ENCODE measurements around the gene PLET1.

The PLET1 gene

GRCh38 chr11:112237451-112237850 is 23.2 kb downstream of the PLET1 start:
- DNase-seq = no peak

GRCh38 chr11:112235750-112236390 is 24.8 kb downstream of the PLET1 start:
- DNase-seq = no peak

- DNase-seq = no peak
Observed at GRCh38 chr11:112231952-112232351, 28.7 kb downstream of the PLET1 start.

- DNase-seq = no peak
Observed at GRCh38 chr11:112229746-112230433, 30.8 kb downstream of the PLET1 start.

- DNase-seq = no peak
Observed at GRCh38 chr11:112229159-112229558, 31.5 kb downstream of the PLET1 start.

- no peak for DNase-seq
Observed at GRCh38 chr11:112228706-112229105, 32.0 kb downstream of the PLET1 start.

GRCh38 chr11:112227471-112227870 is 33.2 kb downstream of the PLET1 start:
- no peak for DNase-seq

GRCh38 chr11:112226831-112227401 is 33.7 kb downstream of the PLET1 start:
- DNase-seq = no peak

GRCh38 chr11:112226062-112226830 is 34.4 kb downstream of the PLET1 start, which contains the start of gene PTS:
TSS of gene PTS (plus strand) at chr11:112226428. CDS start at chr11:112226444, 16 bp downstream.
- DNase-seq = peak; percentile 91

- DNase-seq = no peak
Observed at GRCh38 chr11:112225753-112226061, 35.0 kb downstream of the PLET1 start.

GRCh38 chr11:112223754-112224532 is 36.7 kb downstream of the PLET1 start:
- no peak for DNase-seq

- no peak for DNase-seq
Observed at GRCh38 chr11:112223121-112223520, 37.5 kb downstream of the PLET1 start.

GRCh38 chr11:112222303-112222702 is 38.4 kb downstream of the PLET1 start:
- DNase-seq = no peak

GRCh38 chr11:112221274-112221835 is 39.3 kb downstream of the PLET1 start:
- no peak for DNase-seq

- DNase-seq = peak; percentile 38
Observed at GRCh38 chr11:112219476-112220232, 41.0 kb downstream of the PLET1 start.

- DNase-seq = no peak
Observed at GRCh38 chr11:112216561-112217105, 44.0 kb downstream of the PLET1 start.

GRCh38 chr11:112215621-112216020 is 45.0 kb downstream of the PLET1 start:
- DNase-seq = no peak

GRCh38 chr11:112213753-112214152 is 46.9 kb downstream of the PLET1 start:
- no peak for DNase-seq

GRCh38 chr11:112212710-112213109 is 48.0 kb downstream of the PLET1 start:
- DNase-seq = no peak

- no peak for DNase-seq
Observed at GRCh38 chr11:112212290-112212689, 48.4 kb downstream of the PLET1 start.

GRCh38 chr11:112211536-112211935 is 49.1 kb downstream of the PLET1 start:
- DNase-seq = no peak

Measured in left hindlimb (tissue), 1 donor.